Lung (tissue), 12 donors: ENCODE results near the gene PRSS36. TPM values are rescaled to one million over a fixed set of nuclear protein-coding genes. Genes with fewer than 3 reads are reported as not detected.

Experiments
- ATAC-seq: fragments of 200-7000 bp; cut with Tn5 transposase; one replicate; pipeline ENCODE4 v1.9.1; 2020; ENCODE audit warnings: moderate number of reproducible peaks; ENCODE audit not compliant: insufficient read depth, low FRiP score
- DNase-seq, 3 donors: peaks; one replicate each; pipeline ENCODE4 v3.0.0-alpha.2; 2013 to 2017
- H3K27ac ChIP-seq, 2 donors: one replicate each; pipeline ENCODE4 v1.5.1; 2013; ENCODE audit warnings: mild to moderate bottlenecking in 2 of 2, moderate library complexity in 2 of 2, control low read depth in 1 of 2, inconsistent platforms in 1 of 2, low read depth in 1 of 2, low read length in 1 of 2
- H3K27me3 ChIP-seq, 3 donors: one replicate each; pipeline ENCODE4 v1.5.1; 2013; ENCODE audit warnings: low read length in 2 of 3; ENCODE audit not compliant: control insufficient read depth in 3 of 3, insufficient read depth in 3 of 3
- H3K36me3 ChIP-seq, 4 donors: one replicate each; pipeline ENCODE4 v1.5.1; 2013; ENCODE audit warnings: low read length in 4 of 4, mild to moderate bottlenecking in 1 of 4, moderate library complexity in 1 of 4; ENCODE audit not compliant: control insufficient read depth in 4 of 4, insufficient read depth in 4 of 4
- H3K4me1 ChIP-seq, 5 donors: one replicate each; pipeline ENCODE4 v1.5.1; 2013; ENCODE audit warnings: low read length in 5 of 5, mild to moderate bottlenecking in 2 of 5, moderate library complexity in 1 of 5; ENCODE audit not compliant: control insufficient read depth in 5 of 5, insufficient read depth in 5 of 5
- H3K4me3 ChIP-seq: one replicate; pipeline ENCODE4 v1.5.1; 2013; ENCODE audit warnings: mild to moderate bottlenecking, control low read depth, moderate library complexity
- H3K9ac ChIP-seq, 2 donors: one replicate each; pipeline ENCODE4 v1.5.1; 2013; ENCODE audit warnings: low read length in 2 of 2, control low read depth in 1 of 2; ENCODE audit not compliant: insufficient read depth in 1 of 2
- H3K9me3 ChIP-seq, 4 donors: one replicate each; pipeline ENCODE4 v1.5.1; 2013; ENCODE audit warnings: low read length in 3 of 4, mild to moderate bottlenecking in 1 of 4, moderate library complexity in 1 of 4; ENCODE audit not compliant: control insufficient read depth in 4 of 4, insufficient read depth in 3 of 4
- CTCF ChIP-seq: IDR thresholded peaks from 2 replicates; pipeline ENCODE4 v1.5.1; 2012; ENCODE audit warnings: mild to moderate bottlenecking; ENCODE audit errors: control extremely low read depth, extremely low read depth
- WGBS, 2 donors: extraction: QIAGEN DNeasy Blood & Tissue Kit; methylation state at CpG; one replicate each; pipeline ENCODE4 v1.1.7; 2013; 5-methylcytosine and 5-hydroxymethylcytosine counted together
- polyA plus RNA-seq, 2 donors: library from polyadenylated mRNA; stranded (reverse); fragments of 200-250 nt; gene quantifications; one replicate each; pipeline ENCODE4 v1.2.1, GENCODE V29; 2013
- total RNA-seq, 2 donors: library from RNA; depleted of rRNA in 1 of 2; stranded (reverse); fragments of >200 nt in 1 of 2; gene quantifications; one replicate each; pipeline ENCODE4 v1.2.1, GENCODE V29; 2014 to 2021
- donor health status: control.
- donor health status: control.
- donor health status: Bipolar disorder and iron deficiency.
- donor health status: healthy.
- donor health status: DM: yes; HTN: yes; CAD: no.

Gene PRSS36
- total and polyA plus RNA-seq, 4 donors: 0.43 to 4.2 (median 3.1) TPM

- H3K27me3 ChIP-seq: no peaks in the 10 kb centered on the region
- peaks cover 0 to 28% (median 7%) of the 10 kb centered on the region in 4 donors for H3K36me3 ChIP-seq
- TF ChIP-seq CTCF: no peak
- no peak for ATAC-seq
- H3K4me3 ChIP-seq: no peak overlapping the region
- 93 to 95% methylated on average over 12 of the region's 12 CpGs for WGBS, 2 donors
- no peak overlapping the region for H3K27ac ChIP-seq
- no peaks in the 10 kb centered on the region for H3K9me3 ChIP-seq
- H3K4me1 ChIP-seq: peaks cover 0 to 15% (median 0%) of the 10 kb centered on the region in 5 donors
- no peak for DNase-seq
- H3K9ac ChIP-seq: no peak overlapping the region
Observed at GRCh38 chr16:31109622-31110021, 40.2 kb downstream of the PRSS36 start.

- no peaks in the 10 kb centered on the region for H3K27me3 ChIP-seq
- TF ChIP-seq CTCF: no peak
- peaks cover 0 to 15% (median 0%) of the 10 kb centered on the region in 5 donors for H3K4me1 ChIP-seq
- H3K36me3 ChIP-seq: peaks cover 0 to 28% (median 7%) of the 10 kb centered on the region in 4 donors
- H3K4me3 ChIP-seq: peak overlapping the region; percentile 97
- 45 to 50% methylated on average over 52 to 57 of the region's 57 CpGs for WGBS, 2 donors
- peak overlapping the region; percentile 83 to 95 for H3K27ac ChIP-seq
- H3K9me3 ChIP-seq: no peaks in the 10 kb centered on the region
- DNase-seq: no peak
- no peak for ATAC-seq
- H3K9ac ChIP-seq: peak overlapping the region; percentile 47 to 69
Observed at GRCh38 chr16:31108794-31109558, 40.9 kb downstream of the PRSS36 start.

- DNase-seq: peak; percentile 76 to 86 (median 83)
- 3 to 4% methylated on average over 65 to 68 of the region's 68 CpGs for WGBS, 2 donors
- ATAC-seq: peak; percentile 86
- Histone ChIP-seq H3K36me3 (peaks cover 0 to 28% (median 7%) of the 10 kb centered on the region in 4 donors), H3K27ac (peak within 1 kb of the TSS; percentile 83 to 95), H3K27me3 (no peaks in the 10 kb centered on the region), H3K4me3 (peak within 1 kb of the TSS; percentile 97), H3K9ac (peak within 1 kb of the TSS; percentile 47 to 69), H3K9me3 (no peaks in the 10 kb centered on the region), H3K4me1 (peaks cover 0 to 15% (median 0%) of the 10 kb centered on the region in 5 donors)
- TF ChIP-seq CTCF: no peak
Observed at GRCh38 chr16:31108035-31108793, 41.7 kb downstream of the PRSS36 start, which contains the start of gene BCKDK. Gene BCKDK, plus strand, starts transcription at chr16:31108386. Its CDS starts 838 bp downstream, at chr16:31109224.
